ENCODE results near the gene AURKAIP1.
"Not testable (repeated sequence)": the region's sequence is repeated elsewhere in the genome, so short reads cannot be mapped to it uniquely, and the experiment has no call there.

Gene AURKAIP1

DNA sequence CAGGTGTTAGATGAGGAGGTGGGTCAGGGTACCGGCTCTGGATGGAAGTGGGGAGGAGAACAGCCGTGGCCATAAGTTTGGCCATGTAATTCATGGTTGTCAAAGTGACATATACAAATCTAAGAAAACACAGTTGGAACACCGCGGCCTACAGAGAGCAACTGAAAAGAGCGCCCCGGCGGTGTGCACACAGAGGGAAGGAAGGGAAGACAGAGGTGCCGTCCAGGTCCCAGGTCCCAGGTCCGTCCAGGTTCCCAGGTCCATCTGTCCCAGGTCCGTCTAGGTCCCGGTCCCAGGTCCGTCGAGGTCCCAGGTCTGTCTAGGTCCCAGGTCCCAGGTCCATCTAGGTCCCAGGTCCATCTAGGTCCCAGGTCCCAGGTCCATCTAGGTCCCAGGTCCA is 36.6 kb upstream of the AURKAIP1 start:
- no peak overlapping the region for H3K27ac ChIP-seq
- TF ChIP-seq, protein P1, sequence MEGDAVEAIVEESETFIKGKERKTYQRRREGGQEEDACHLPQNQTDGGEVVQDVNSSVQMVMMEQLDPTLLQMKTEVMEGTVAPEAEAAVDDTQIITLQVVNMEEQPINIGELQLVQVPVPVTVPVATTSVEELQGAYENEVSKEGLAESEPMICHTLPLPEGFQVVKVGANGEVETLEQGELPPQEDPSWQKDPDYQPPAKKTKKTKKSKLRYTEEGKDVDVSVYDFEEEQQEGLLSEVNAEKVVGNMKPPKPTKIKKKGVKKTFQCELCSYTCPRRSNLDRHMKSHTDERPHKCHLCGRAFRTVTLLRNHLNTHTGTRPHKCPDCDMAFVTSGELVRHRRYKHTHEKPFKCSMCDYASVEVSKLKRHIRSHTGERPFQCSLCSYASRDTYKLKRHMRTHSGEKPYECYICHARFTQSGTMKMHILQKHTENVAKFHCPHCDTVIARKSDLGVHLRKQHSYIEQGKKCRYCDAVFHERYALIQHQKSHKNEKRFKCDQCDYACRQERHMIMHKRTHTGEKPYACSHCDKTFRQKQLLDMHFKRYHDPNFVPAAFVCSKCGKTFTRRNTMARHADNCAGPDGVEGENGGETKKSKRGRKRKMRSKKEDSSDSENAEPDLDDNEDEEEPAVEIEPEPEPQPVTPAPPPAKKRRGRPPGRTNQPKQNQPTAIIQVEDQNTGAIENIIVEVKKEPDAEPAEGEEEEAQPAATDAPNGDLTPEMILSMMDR (conservative IDR thresholded peaks at IDR 0.05), result no peak

DNA sequence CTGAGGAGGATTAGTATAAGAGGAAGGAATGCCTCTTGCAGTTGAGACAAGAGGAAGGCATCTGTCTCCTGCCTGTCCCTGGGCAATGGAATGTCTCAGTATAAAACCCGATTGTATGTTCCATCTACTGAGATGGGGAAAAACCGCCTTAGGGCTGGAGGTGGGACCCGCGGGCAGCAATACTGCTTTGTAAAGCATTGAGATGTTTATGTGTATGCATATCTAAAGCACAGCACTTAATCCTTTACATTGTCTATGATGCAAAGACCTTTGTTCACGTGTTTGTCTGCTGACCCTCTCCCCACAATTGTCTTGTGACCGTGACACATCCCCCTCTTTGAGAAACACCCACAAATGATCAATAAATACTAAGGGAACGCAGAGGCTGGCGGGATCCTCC is 35.2 kb upstream of the AURKAIP1 start:
- not testable (repeated sequence) for H3K27ac ChIP-seq

DNA sequence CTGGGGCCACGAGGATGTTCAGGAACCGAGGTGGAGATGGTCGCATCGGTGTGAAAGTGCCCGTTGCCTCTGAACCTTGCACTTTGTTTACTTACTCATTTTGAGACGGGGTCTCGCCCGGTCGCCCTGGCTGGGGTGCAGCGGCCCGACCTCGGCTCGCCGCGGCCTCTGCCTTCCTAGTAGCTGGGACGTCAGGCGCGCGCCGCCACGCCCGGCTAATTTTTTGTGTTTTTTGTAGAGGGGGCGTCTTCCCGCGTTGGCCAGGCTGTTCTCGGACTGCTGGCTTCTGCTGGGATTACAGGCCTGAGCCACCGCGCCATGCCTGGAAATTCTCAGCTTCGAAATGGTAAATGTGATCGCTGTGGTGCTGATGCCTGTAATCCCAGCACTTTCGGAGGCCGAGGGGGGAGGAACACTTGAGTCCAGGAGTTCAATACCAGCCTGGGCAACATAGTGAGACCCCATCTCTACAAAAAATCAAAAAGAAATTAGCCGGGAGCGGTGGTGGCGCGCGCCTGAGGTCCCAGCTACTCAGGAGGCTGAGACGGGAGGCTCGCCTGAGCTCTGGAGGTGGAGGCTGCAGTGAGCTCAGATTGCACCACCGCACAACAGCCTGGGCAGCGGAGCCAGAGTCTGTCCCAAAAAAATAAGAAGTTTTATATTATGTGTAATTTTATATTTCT is 32.8 kb upstream of the AURKAIP1 start:
- TF ChIP-seq, protein P1 (conservative IDR thresholded peaks at IDR 0.05), result peak; percentile 30; the same call in 1 of the 2 replicates
- H3K27ac ChIP-seq, result peak overlapping the region; percentile 99

DNA sequence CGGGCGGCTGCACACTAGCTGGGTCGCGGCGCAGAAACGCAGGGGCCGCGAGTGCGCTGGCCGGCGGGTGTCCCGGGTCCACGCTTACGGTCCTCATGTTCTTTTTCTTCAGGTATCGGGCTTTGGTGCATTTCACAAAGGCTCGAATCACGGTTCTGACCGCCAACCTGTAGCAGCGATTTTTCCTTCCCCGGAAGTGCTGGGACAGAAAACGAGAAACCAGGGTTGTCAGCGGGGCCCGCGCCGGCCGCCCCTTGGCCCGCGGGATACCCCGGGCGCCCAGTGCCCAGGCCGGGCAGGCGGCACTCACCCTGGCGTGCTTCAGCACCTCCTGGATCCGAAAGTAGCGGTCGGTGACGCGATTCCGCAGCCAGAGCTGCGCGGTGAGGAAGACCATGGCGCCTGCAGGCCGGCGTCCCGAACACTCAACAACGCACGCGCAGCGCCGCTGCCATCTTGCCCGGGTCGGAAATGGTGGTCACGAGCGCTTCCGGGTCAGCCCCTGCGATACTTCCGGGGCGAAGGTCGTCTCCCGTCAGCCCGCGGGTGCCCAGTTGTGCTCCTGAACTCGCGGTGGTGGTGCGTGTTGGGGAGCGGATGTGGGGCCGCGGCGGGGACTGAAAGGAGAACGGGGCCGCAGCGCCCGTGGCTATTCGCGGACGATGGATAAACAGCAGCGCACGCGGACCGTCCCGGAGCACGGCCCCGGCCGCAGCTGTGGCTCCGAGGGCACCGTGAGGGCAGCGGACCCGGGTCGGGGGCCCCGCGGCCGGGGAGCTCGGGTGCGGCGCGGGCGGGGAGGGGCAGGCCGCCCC is 32.0 kb upstream of the AURKAIP1 start, which contains the start of gene MRPL20:
TSS of gene MRPL20 (minus strand) at position 473 of the 815 bp plus-strand sequence. CDS start at position 397, 76 bp downstream.
- TF ChIP-seq, protein P1 (conservative IDR thresholded peaks at IDR 0.05), result no peak
- H3K27ac ChIP-seq, result peak within 1 kb of the TSS; percentile 99

DNA sequence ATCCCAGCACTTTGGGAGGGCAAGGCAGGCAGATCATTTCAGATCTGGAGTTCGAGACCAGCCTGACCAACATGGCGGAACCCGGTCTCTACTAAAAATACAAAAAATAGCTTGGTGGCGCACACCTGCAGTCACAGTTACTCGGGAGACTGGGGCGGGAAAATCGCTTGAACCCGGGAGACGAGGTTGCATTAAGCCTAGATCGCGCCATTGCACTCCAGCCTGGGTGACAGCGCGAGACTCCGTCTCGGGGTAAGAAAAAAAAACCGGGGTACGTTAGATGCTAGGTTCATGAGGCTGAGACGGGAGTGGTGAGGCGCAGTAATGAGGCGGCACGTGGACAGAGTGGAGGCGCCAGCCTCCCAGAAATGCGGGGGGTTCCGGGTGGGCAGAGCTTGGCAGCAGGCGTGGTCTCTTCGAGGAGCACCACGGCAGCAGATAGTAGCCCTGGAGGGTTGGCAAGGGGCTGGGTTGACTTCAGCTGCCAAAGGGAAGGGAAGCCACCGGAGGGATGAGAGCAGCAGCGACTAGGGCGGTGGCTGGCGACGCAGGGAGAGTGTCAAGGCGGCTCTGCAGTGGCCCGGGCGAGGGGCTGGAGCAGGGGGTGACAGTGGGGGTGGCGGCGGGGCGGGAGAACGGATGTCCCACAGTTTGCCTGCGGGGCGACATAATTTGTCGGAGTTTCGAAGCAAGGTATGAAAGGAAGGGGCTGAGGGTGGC is 31.3 kb upstream of the AURKAIP1 start:
- TF ChIP-seq, protein P1 (conservative IDR thresholded peaks at IDR 0.05), result no peak
- H3K27ac ChIP-seq, result peak overlapping the region; percentile 99

DNA sequence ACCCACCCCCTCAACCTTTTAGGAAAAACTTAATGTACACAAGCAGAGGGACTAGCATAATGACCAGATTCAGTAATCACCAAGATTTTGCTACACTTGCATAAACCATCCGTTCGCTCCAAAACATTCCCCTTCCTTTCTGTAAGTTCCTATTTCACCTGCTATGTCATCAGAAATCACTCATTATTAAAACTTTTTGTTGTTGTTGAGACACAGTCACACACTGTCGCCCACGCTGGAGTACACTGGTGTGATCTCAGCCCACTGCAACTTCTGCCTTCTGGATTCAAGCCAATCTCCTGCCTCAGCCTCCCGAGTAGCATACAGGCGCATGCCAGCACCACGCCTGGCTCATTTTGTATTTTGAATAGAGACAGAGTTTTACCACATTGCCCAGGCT is 28.6 kb upstream of the AURKAIP1 start:
- TF ChIP-seq, protein P1 (conservative IDR thresholded peaks at IDR 0.05), result no peak
- H3K27ac ChIP-seq, result peak overlapping the region; percentile 99

DNA sequence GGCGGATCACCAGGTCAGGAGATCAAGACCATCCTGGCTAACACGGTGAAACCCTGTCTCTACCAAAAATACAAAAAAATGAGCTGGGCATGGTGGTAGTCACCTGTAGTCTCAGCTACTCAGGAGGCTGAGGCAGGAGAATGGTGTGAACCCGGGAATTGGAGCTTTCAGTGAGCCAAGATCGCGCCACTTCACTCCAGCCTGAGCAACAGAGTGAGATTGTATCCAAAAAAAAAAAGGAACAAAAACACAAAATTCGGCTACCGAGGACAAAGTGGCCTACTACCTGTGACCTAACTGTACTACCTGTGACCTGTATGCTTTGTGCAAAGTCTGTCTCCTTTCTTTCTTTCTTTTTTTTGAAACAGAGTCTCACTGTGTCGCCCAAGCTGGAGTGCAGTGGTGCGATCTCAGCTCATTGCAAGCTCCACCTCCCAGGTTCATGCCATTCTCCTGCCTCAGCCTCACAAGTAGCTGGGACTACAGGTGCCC is 27.9 kb upstream of the AURKAIP1 start:
- peak overlapping the region; percentile 99; the same call in 1 of the 2 replicates for H3K27ac ChIP-seq
